SK-N-SH treated with all-trans-retinoic acid at 6 μM for 48 hours (cell line): ENCODE results near the gene C10orf143.

ENCODE experiments used
- ATAC-seq: fragments of 200-7000 bp; cut with Tn5 transposase; 3 replicates; pipeline ENCODE4 v1.9.1; 2020; ENCODE audit warnings: mild to moderate bottlenecking, moderate library complexity
- ARNTL ChIP-seq: fragments of 450-650 bp; formaldehyde crosslinking; IDR thresholded peaks from 2 replicates; pipeline ENCODE4 v1.5.0; 2020; ENCODE audit warnings: low read depth, mild to moderate bottlenecking, moderate library complexity, borderline replicate concordance
- BACH2 ChIP-seq: fragments of 250-450 bp; sonication (Bioruptor Pico); IDR thresholded peaks from 2 replicates; pipeline ENCODE4 v1.9.0; 2021; ENCODE audit warnings: mild to moderate bottlenecking, borderline replicate concordance
- CSDC2 ChIP-seq: fragments of 250-450 bp; sonication (Bioruptor Pico); IDR thresholded peaks from 2 replicates; pipeline ENCODE4 v1.5.0; 2020; ENCODE audit warnings: mild to moderate bottlenecking, moderate library complexity
- ESRRG ChIP-seq: fragments of 250-450 bp; sonication (Bioruptor Pico); IDR thresholded peaks from 2 replicates; pipeline ENCODE4 v1.6.1; 2021; ENCODE audit warnings: mild to moderate bottlenecking
- ISL1 ChIP-seq: fragments of 250-450 bp; sonication (Bioruptor Pico); IDR thresholded peaks from 2 replicates; pipeline ENCODE4 v2.1.2; 2022; ENCODE audit warnings: mild to moderate bottlenecking, moderate library complexity
- OSR1 ChIP-seq: fragments of 250-450 bp; sonication (Bioruptor Pico); IDR thresholded peaks from 2 replicates; pipeline ENCODE4 v1.8.0; 2022; ENCODE audit warnings: moderate library complexity, mild to moderate bottlenecking, inconsistent platforms
- PATZ1 ChIP-seq: fragments of 250-450 bp; sonication (Bioruptor Pico); IDR thresholded peaks from 2 replicates; pipeline ENCODE4 v1.8.0; 2020; ENCODE audit warnings: mild to moderate bottlenecking, moderate library complexity, borderline replicate concordance
- POU6F1 ChIP-seq: fragments of 250-450 bp; sonication (Bioruptor Pico); IDR thresholded peaks from 2 replicates; pipeline ENCODE4 v1.8.0; 2021; ENCODE audit warnings: low read depth, mild to moderate bottlenecking, moderate library complexity, borderline replicate concordance
- PPARA ChIP-seq: fragments of 250-450 bp; sonication (Bioruptor Pico); IDR thresholded peaks from 2 replicates; pipeline ENCODE4 v1.5.0; 2020; ENCODE audit warnings: mild to moderate bottlenecking, borderline replicate concordance
- RARB ChIP-seq: fragments of 250-450 bp; sonication (Bioruptor Pico); IDR thresholded peaks from 2 replicates; pipeline ENCODE4 v1.8.0; 2021; ENCODE audit warnings: mild to moderate bottlenecking, moderate library complexity
- SNAI2 ChIP-seq: fragments of 250-450 bp; sonication (Bioruptor Pico); IDR thresholded peaks from 2 replicates; pipeline ENCODE4 v1.5.0; 2020; ENCODE audit warnings: mild to moderate bottlenecking, moderate library complexity
- ZC3H10 ChIP-seq: fragments of 250-450 bp; sonication (Bioruptor Pico); IDR thresholded peaks from 2 replicates; pipeline ENCODE4 v1.5.1; 2021; ENCODE audit warnings: mild to moderate bottlenecking, moderate library complexity
- ZFP3 ChIP-seq: fragments of 250-450 bp; sonication (Bioruptor Pico); IDR thresholded peaks from 2 replicates; pipeline ENCODE4 v1.5.0; 2020; ENCODE audit warnings: mild to moderate bottlenecking, moderate library complexity
- ZFP30 ChIP-seq: fragments of 450-650 bp; formaldehyde crosslinking; IDR thresholded peaks from 2 replicates; pipeline ENCODE4 v1.5.0; 2022; ENCODE audit warnings: mild to moderate bottlenecking, moderate library complexity
- ZNF70 ChIP-seq: fragments of 450-650 bp; formaldehyde crosslinking; IDR thresholded peaks from 2 replicates; pipeline ENCODE4 v1.5.0; 2020; ENCODE audit warnings: mild to moderate bottlenecking, moderate library complexity
- ZNF8 ChIP-seq: fragments of 450-650 bp; formaldehyde crosslinking; IDR thresholded peaks from 2 replicates; pipeline ENCODE4 v1.5.0; 2020; ENCODE audit warnings: mild to moderate bottlenecking, moderate library complexity
- TF ChIP-seq, protein P1 (sequence below): fragments of 250-450 bp; sonication (Bioruptor Pico); IDR thresholded peaks from 2 replicates; pipeline ENCODE4 v1.5.1; 2021; ENCODE audit warnings: mild to moderate bottlenecking, moderate library complexity
- TF ChIP-seq, protein P2 (sequence below): fragments of 250-450 bp; sonication (Bioruptor Pico); IDR thresholded peaks from 2 replicates; pipeline ENCODE4 v1.5.0; 2020; ENCODE audit warnings: mild to moderate bottlenecking, moderate library complexity
- TF ChIP-seq, protein P3 (sequence below): fragments of 250-450 bp; sonication (Bioruptor Pico); IDR thresholded peaks from 2 replicates; pipeline ENCODE4 v1.5.1; 2020; ENCODE audit warnings: low read depth, mild to moderate bottlenecking, moderate library complexity

C10orf143 gene

DNA sequence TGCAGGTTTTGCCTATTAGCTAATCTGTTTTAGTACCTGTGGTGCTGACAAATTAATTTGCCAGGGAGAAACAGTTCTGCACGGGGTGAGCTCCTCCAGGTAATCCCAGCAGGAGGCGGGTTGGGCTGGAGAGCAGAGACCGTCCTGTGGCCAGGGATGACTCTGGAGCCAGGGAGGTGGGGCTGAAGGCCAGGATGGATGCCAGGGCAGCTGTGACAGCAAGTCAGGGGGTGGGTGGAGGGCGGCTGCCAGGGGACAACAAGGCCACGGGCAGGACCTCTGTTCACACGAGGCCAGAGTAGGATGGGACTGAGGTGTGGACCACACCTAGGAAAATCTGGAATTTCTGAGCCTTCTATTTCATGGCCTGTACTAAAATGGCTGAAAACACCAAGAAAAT lies 48.9 kb downstream of the C10orf143 start:
- no peak for TF ChIP-seq RARB (CRISPR knock-in tag)
- no peak for TF ChIP-seq ZNF70
- TF ChIP-seq, protein P1, sequence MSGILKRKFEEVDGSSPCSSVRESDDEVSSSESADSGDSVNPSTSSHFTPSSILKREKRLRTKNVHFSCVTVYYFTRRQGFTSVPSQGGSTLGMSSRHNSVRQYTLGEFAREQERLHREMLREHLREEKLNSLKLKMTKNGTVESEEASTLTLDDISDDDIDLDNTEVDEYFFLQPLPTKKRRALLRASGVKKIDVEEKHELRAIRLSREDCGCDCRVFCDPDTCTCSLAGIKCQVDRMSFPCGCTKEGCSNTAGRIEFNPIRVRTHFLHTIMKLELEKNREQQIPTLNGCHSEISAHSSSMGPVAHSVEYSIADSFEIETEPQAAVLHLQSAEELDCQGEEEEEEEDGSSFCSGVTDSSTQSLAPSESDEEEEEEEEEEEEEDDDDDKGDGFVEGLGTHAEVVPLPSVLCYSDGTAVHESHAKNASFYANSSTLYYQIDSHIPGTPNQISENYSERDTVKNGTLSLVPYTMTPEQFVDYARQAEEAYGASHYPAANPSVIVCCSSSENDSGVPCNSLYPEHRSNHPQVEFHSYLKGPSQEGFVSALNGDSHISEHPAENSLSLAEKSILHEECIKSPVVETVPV (CRISPR knock-in tag), result no peak
- TF ChIP-seq, protein P2, sequence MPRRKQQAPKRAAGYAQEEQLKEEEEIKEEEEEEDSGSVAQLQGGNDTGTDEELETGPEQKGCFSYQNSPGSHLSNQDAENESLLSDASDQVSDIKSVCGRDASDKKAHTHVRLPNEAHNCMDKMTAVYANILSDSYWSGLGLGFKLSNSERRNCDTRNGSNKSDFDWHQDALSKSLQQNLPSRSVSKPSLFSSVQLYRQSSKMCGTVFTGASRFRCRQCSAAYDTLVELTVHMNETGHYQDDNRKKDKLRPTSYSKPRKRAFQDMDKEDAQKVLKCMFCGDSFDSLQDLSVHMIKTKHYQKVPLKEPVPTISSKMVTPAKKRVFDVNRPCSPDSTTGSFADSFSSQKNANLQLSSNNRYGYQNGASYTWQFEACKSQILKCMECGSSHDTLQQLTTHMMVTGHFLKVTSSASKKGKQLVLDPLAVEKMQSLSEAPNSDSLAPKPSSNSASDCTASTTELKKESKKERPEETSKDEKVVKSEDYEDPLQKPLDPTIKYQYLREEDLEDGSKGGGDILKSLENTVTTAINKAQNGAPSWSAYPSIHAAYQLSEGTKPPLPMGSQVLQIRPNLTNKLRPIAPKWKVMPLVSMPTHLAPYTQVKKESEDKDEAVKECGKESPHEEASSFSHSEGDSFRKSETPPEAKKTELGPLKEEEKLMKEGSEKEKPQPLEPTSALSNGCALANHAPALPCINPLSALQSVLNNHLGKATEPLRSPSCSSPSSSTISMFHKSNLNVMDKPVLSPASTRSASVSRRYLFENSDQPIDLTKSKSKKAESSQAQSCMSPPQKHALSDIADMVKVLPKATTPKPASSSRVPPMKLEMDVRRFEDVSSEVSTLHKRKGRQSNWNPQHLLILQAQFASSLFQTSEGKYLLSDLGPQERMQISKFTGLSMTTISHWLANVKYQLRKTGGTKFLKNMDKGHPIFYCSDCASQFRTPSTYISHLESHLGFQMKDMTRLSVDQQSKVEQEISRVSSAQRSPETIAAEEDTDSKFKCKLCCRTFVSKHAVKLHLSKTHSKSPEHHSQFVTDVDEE (CRISPR knock-in tag), result no peak
- no peak for TF ChIP-seq ARNTL (CRISPR knock-in tag)
- TF ChIP-seq SNAI2 (CRISPR knock-in tag), result no peak
- TF ChIP-seq, protein P3, sequence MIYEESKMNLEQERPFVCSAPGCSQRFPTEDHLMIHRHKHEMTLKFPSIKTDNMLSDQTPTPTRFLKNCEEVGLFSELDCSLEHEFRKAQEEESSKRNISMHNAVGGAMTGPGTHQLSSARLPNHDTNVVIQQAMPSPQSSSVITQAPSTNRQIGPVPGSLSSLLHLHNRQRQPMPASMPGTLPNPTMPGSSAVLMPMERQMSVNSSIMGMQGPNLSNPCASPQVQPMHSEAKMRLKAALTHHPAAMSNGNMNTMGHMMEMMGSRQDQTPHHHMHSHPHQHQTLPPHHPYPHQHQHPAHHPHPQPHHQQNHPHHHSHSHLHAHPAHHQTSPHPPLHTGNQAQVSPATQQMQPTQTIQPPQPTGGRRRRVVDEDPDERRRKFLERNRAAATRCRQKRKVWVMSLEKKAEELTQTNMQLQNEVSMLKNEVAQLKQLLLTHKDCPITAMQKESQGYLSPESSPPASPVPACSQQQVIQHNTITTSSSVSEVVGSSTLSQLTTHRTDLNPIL (CRISPR knock-in tag), result no peak
- TF ChIP-seq ESRRG (CRISPR knock-in tag), result no peak
- TF ChIP-seq ZFP30 (CRISPR knock-in tag), result no peak
- TF ChIP-seq ZFP3 (CRISPR knock-in tag), result no peak
- no peak for TF ChIP-seq CSDC2 (CRISPR knock-in tag)
- TF ChIP-seq BACH2, result no peak
- TF ChIP-seq PPARA (CRISPR knock-in tag), result no peak
- ATAC-seq, result no peak

DNA sequence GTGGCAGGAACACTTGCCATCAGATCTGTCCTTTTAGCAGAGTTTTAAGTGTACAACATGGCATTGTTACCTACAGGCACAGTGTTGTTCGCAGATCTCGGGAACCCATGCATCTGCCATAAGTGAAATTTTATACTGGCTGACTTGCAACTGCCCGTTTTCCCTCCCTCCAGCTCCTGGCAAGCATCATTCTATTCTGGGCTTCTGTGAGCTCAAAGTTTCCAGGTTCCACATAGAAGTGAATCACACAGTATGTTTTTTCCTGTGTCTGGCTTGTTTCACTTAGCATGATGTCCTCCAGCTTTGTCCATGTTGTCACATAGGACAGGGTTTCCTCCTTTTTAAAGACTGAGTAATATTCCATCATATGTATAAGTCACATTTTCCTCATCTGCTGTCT lies 56.6 kb downstream of the C10orf143 start:
- TF ChIP-seq RARB (CRISPR knock-in tag) (no peak), ARNTL (CRISPR knock-in tag) (no peak), ZNF8 (CRISPR knock-in tag) (no peak), OSR1 (CRISPR knock-in tag) (no peak), ZFP30 (CRISPR knock-in tag) (no peak), PPARA (CRISPR knock-in tag) (no peak), BACH2 (no peak), ISL1 (CRISPR knock-in tag) (no peak), POU6F1 (CRISPR knock-in tag) (no peak), ZC3H10 (CRISPR knock-in tag) (no peak), ZFP3 (CRISPR knock-in tag) (no peak), CSDC2 (CRISPR knock-in tag) (no peak), PATZ1 (CRISPR knock-in tag) (no peak)
- TF ChIP-seq, protein P2 (CRISPR knock-in tag), result no peak
- ATAC-seq, result no peak
